ENCODE data around the gene PRADC1. TPM values are rescaled to one million over a fixed set of nuclear protein-coding genes. Genes with fewer than 3 reads are reported as not detected.
A peak's percentile ranks its signal among the peaks of the same experiment; 100 is the strongest.

Gene PRADC1
- polyA plus RNA-seq, 3 donors = 9.0 to 49.2 (median 33.3) TPM

- 92% methylated on average over 2 of the region's 3 CpGs for WGBS (ENCODE audit: insufficient coverage)
- no peak overlapping the region for H2AFZ ChIP-seq (ENCODE audit: insufficient read depth, low read depth, low read length, poor library complexity, severe bottlenecking)
- no peaks in the 10 kb centered on the region for H3K27me3 Mint-ChIP-seq (ENCODE audit: low read depth in 3 of 3)
- intact Hi-C loops (cut with micrococcal nuclease) = loop anchor here in 1 of 2 donors (10.0 kb wide), 1 partner anchor 145 kb away; the partner anchor contains the start of gene ALMS1
- peaks cover 62% of the 10 kb centered on the region for H3K79me2 ChIP-seq (ENCODE audit: insufficient read depth, low read length)
- H3K27ac Mint-ChIP-seq = no peak overlapping the region
- H3K4me1 ChIP-seq (ENCODE audit: control insufficient read depth in 1 of 2, insufficient read depth in 2 of 2, low read length in 2 of 2) = peaks cover 10 to 12% of the 10 kb centered on the region in 2 donors
- no peak overlapping the region for H3K9ac ChIP-seq (ENCODE audit: insufficient read depth, low read length, poor library complexity, severe bottlenecking)
- peaks cover 77% of the 10 kb centered on the region for H4K20me1 ChIP-seq (ENCODE audit: insufficient read depth, low read length)
- H3K9me3 ChIP-seq (replicated peaks in 1 of 2; ENCODE audit: control insufficient read depth in 1 of 2, insufficient read depth in 1 of 2, low read length in 2 of 2) = no peaks in the 10 kb centered on the region
- no peak overlapping the region for H3K4me3 Mint-ChIP-seq
- peaks cover 41 to 55% of the 10 kb centered on the region in 2 donors for H3K36me3 Mint-ChIP-seq
- DNase-seq = no peak
- peaks cover 18% of the 10 kb centered on the region for H3K4me1 Mint-ChIP-seq
- peaks cover 50 to 77% of the 10 kb centered on the region in 2 donors for H3K36me3 ChIP-seq (replicated peaks in 1 of 2; ENCODE audit: control insufficient read depth in 1 of 2, insufficient read depth in 2 of 2, low read length in 2 of 2)
- no peak overlapping the region for H3K4me2 ChIP-seq (replicated peaks; ENCODE audit: extremely low read depth, low read length, poor library complexity, severe bottlenecking)
- no peaks in the 10 kb centered on the region for H3K9me3 Mint-ChIP-seq
- H3K27me3 ChIP-seq (ENCODE audit: control insufficient read depth in 2 of 2, insufficient read depth in 2 of 2, low read length in 2 of 2) = no peaks in the 10 kb centered on the region
- H3K27ac ChIP-seq (ENCODE audit: low read depth in 1 of 2, low read length in 2 of 2) = no peak overlapping the region
- no peak overlapping the region for H3K4me3 ChIP-seq (replicated peaks in 1 of 3; ENCODE audit: low read depth in 2 of 3, low read length in 3 of 3)
- TF ChIP-seq CTCF (IDR thresholded peaks at IDR 0.05) = no peak
Measured at GRCh38 chr2:73239776-73240175, 6.7 kb upstream of the PRADC1 start.

GRCh38 chr2:73238976-73239375, 5.9 kb upstream of the PRADC1 start:
- H3K4me3 ChIP-seq (replicated peaks in 1 of 3; ENCODE audit: low read depth in 2 of 3, low read length in 3 of 3) = no peak overlapping the region
- peaks cover 70% of the 10 kb centered on the region for H4K20me1 ChIP-seq (ENCODE audit: insufficient read depth, low read length)
- H3K27me3 ChIP-seq (ENCODE audit: control insufficient read depth in 2 of 2, insufficient read depth in 2 of 2, low read length in 2 of 2) = no peaks in the 10 kb centered on the region
- H2AFZ ChIP-seq (ENCODE audit: insufficient read depth, low read depth, low read length, poor library complexity, severe bottlenecking) = no peak overlapping the region
- Mint-ChIP-seq H3K4me3 (no peak overlapping the region), H3K4me1 (peaks cover 21% of the 10 kb centered on the region), H3K36me3 (peaks cover 33 to 47% of the 10 kb centered on the region in 2 donors), H3K27me3 (ENCODE audit: low read depth in 3 of 3) (no peaks in the 10 kb centered on the region), H3K27ac (peak overlapping the region in 1 of 7 donors; percentile 37), H3K9me3 (no peaks in the 10 kb centered on the region)
- peaks cover 69% of the 10 kb centered on the region for H3K79me2 ChIP-seq (ENCODE audit: insufficient read depth, low read length)
- H3K4me2 ChIP-seq (replicated peaks; ENCODE audit: extremely low read depth, low read length, poor library complexity, severe bottlenecking) = no peak overlapping the region
- TF ChIP-seq CTCF (IDR thresholded peaks at IDR 0.05) = no peak
- H3K27ac ChIP-seq (ENCODE audit: low read depth in 1 of 2, low read length in 2 of 2) = peak overlapping the region in 1 of 2 donors; percentile 54
- WGBS (ENCODE audit: insufficient coverage) = 100% methylated on average over 1 of the region's 1 CpG
- H3K9me3 ChIP-seq (replicated peaks in 1 of 2; ENCODE audit: control insufficient read depth in 1 of 2, insufficient read depth in 1 of 2, low read length in 2 of 2) = no peaks in the 10 kb centered on the region
- peaks cover 42 to 69% of the 10 kb centered on the region in 2 donors for H3K36me3 ChIP-seq (replicated peaks in 1 of 2; ENCODE audit: control insufficient read depth in 1 of 2, insufficient read depth in 2 of 2, low read length in 2 of 2)
- intact Hi-C loops (cut with micrococcal nuclease) = loop anchor here in 1 of 2 donors (10.0 kb wide), 1 partner anchor 146 kb away; the partner anchor contains the start of gene ALMS1
- DNase-seq = no peak
- H3K4me1 ChIP-seq (ENCODE audit: control insufficient read depth in 1 of 2, insufficient read depth in 2 of 2, low read length in 2 of 2) = peaks cover 12 to 17% of the 10 kb centered on the region in 2 donors
- no peak overlapping the region for H3K9ac ChIP-seq (ENCODE audit: insufficient read depth, low read length, poor library complexity, severe bottlenecking)

Measured in CD14-positive monocyte (primary cell).